D721Med (cell line): Measurements from ENCODE around the gene CACNG4.

Experiments
- DNase-seq: peaks from one replicate; pipeline ENCODE4 v3.0.0; 2011; ENCODE audit warnings: low spot score; ENCODE audit not compliant: insufficient read length
- FAIRE-seq: peaks from 2 replicates; lab custom pipeline; 2011; peaks lifted over from hg19 to GRCh38; lab: Jason Lieb, UNC
- CTCF ChIP-seq: IDR thresholded peaks from 2 replicates; pipeline ENCODE4 v1.5.1; 2012; ENCODE audit warnings: mild to moderate bottlenecking, control low read depth; ENCODE audit not compliant: insufficient read depth; ENCODE audit errors: missing control alignments

Gene CACNG4

GRCh38 chr17:66960613-66961012, 3.9 kb upstream of the CACNG4 start:
- no peak for FAIRE-seq
- no peak for DNase-seq
- no peak for TF ChIP-seq CTCF

DNA sequence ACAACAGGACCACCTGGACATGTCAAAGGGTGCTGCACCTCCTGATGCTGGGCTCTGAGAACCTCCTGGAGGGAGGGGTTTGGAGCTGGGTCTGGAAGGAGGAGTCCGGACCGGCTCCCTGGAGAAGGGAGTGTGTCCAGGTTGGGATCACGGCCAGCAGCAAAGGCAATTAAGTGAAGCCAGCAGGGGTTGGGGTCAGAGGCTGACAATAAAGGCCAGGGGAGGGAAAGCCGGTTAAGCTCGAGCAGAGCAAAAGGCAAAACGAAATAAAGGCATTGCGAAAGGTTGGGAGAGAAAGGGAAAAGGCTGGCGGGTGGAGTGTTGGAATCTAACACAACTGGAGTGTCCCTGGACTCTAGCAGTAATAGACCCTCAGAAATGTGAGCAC, 992 bp upstream of the CACNG4 start:
- no peak for TF ChIP-seq CTCF
- FAIRE-seq: no peak
- no peak for DNase-seq

GRCh38 chr17:66964930-66965800, 658 bp downstream of the CACNG4 start:
- DNase-seq: peak; percentile 89
- FAIRE-seq: no peak
- TF ChIP-seq CTCF: no peak

- DNase-seq (no peak), FAIRE-seq (no peak)
- TF ChIP-seq CTCF: no peak
Measured at GRCh38 chr17:66965801-66966262, 1.3 kb downstream of the CACNG4 start.

DNA sequence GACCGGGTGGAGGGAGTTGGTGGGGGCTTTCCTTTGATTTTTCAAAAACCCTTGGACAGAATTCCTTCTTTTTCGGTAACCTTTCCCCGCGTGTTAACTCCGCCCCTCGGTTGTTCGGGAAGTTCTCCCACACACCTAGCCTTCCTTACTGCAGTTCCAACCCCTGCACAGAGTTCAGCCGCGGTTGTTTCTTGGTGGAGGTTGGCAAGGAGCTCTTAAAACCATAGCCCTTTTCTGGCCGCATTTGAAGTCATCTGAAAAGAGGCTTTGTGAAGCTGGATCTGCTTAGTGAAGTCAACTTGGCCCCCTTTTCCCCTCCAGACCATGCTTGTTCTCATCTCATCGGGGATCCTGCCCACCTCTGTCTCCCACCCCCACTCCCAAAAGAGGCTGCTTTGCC, 1.8 kb downstream of the CACNG4 start:
- TF ChIP-seq CTCF: no peak
- no peak for FAIRE-seq
- DNase-seq: no peak

GRCh38 chr17:66966704-66967418, 2.4 kb downstream of the CACNG4 start:
- FAIRE-seq: no peak
- TF ChIP-seq CTCF: no peak
- peak; percentile 67 for DNase-seq
